ENCODE measurements around the gene OR10AD1.

GRCh38 chr12:48182631-48183030, 20.5 kb downstream of the OR10AD1 start:
- TF ChIP-seq, protein P1, sequence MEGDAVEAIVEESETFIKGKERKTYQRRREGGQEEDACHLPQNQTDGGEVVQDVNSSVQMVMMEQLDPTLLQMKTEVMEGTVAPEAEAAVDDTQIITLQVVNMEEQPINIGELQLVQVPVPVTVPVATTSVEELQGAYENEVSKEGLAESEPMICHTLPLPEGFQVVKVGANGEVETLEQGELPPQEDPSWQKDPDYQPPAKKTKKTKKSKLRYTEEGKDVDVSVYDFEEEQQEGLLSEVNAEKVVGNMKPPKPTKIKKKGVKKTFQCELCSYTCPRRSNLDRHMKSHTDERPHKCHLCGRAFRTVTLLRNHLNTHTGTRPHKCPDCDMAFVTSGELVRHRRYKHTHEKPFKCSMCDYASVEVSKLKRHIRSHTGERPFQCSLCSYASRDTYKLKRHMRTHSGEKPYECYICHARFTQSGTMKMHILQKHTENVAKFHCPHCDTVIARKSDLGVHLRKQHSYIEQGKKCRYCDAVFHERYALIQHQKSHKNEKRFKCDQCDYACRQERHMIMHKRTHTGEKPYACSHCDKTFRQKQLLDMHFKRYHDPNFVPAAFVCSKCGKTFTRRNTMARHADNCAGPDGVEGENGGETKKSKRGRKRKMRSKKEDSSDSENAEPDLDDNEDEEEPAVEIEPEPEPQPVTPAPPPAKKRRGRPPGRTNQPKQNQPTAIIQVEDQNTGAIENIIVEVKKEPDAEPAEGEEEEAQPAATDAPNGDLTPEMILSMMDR (conservative IDR thresholded peaks at IDR 0.05 in 1 of 2, IDR thresholded peaks at IDR 0.05 in 1 of 2; ENCODE audit: extremely low read depth in 1 of 2, insufficient read depth in 1 of 2, low read depth in 1 of 2, low read length in 2 of 2): no peak
- no peak for TF ChIP-seq EZH2 (IDR thresholded peaks at IDR 0.05; ENCODE audit: borderline replicate concordance, low read length)
